ENCODE measurements around the gene SUSD4.

SUSD4 gene

DNA sequence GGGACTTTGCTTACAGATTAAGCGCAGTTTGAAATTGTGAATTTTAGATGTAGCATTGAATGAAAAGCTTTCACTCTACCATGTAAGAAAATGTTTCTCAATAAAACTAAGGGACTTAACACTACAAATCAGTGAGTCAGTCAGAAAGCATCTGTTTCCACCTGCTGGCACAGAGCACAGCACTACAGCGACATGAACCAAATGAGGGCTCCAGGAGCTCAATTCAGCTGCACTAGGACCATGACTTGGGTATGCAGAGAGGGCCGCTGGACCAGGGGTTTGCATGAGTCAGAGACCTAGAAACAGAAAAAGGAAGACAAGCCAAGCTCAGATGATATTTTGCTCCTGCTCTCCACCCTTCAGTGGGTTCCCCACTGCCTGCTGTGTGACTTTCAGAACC lies 5.2 kb downstream of the SUSD4 start:
- DNase-seq = no peak

DNA sequence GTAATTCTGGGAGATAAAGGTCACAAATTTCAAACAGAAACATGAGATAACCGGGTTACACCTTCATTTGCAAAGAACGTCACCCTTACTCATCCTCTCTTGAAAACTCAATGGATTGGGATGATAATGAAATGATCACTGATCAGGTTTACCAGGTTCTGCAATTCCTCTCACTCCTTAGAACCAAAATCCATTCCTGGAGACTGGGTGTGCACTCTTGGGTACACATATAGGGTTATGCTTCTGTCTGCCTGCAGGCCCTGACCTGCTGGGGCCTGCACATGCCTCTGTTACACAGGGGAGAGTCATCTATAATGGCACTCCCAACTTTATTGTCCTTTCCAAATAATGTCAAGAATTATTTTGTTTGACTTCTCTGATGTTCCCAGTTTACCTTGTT lies 8.3 kb downstream of the SUSD4 start:
- DNase-seq = no peak

DNA sequence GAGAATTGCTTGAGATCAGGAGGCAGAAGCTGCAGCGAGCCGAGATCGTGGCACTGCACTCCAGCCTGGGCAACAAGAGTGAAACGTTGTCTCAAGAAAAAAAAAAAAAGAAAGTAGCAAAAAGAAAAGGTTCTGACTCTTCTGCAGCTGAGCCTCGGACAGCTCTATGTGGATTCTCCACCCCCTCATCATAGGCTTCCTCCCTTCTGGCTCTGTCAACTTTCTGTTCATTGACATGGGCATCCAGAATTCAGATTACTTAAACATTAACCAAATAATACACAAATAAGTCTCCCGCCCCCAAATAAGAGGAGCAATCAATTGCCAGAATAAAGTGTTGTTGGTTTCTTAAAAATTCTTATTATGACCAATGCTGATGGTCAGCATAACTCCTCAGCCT lies 10.0 kb downstream of the SUSD4 start:
- no peak for DNase-seq

DNA sequence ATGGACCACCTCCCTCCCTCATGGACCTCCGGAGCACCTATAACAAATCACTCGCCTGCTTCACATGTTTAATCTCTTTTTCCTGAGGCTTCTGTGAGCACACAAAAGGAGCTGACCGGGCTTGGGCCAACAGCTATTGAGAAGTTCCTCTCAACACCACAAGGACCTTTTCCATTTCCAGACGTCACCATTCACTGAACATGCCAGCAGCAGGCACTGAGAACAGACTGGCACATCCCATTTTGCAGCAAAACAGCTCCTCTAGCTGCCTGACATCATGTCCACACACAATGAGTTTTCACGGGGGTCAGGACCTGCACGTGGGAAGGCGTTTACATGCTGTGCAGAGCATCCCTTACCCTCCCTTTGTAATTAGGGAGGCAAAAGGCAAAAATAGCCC lies 11.0 kb downstream of the SUSD4 start:
- no peak for DNase-seq

DNA sequence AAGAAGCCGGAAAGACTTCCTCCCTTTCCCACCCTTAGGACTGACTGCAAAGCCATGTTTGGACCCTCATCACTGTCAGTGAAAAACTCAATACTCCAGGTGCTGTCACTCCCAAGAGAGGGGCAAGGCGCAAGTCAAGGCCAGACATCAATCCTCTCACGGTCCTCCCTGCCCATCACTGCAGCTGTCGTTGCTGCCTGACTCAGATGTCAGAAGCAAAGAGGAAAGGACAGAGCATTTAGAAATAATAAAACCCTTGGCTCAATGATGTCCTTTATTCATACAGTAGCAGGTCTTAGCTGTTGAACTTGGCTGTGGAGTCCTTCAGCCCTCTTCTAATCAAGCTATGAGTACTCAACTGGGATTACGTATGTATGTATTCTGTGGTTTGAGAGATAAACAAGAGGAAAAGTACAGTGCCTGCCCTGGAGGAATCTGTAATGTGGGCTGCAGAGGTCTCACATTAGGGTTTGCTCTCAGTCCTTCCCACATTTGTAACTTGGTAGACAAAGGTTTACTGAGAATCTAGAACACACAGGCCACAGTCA lies 13.5 kb downstream of the SUSD4 start:
- DNase-seq = no peak

DNA sequence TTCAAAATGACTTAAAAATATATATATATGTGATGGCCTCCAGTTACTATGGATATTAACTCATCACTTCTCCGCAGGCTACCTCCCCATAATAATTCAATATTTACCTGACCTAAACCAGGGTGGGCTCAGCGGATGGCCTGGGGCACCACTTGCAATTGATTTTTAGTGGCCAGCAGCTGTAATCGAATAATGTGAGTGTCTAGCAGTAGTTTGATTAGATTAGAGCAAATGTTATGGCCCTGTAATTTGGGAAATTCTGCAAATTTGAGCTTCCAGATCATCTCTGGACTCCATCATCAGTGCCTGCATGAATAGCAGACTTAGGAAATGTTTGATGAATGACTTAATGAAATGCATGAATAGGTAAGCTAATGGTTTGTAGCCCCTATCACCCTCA lies 14.7 kb downstream of the SUSD4 start:
- DNase-seq = no peak

DNA sequence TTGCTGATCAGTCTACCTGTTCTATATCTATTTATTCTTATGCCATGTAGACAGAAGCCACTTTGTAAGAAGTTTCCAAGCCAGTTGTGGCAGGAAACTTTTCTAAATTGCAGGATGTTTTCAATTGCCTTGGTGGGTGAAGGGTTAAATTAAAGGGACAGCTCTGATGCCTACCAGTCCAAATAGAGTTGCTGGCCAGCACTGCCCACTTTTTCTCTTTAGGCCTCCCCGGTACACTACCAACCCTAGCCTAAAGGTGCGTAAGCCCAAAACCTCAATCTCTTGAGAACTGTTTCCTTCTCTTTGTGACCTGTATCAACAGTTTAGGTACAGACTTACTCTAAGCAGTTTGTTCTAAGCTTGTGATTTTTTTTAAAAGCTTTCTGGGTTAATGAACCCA lies 15.5 kb downstream of the SUSD4 start:
- no peak for DNase-seq

DNA sequence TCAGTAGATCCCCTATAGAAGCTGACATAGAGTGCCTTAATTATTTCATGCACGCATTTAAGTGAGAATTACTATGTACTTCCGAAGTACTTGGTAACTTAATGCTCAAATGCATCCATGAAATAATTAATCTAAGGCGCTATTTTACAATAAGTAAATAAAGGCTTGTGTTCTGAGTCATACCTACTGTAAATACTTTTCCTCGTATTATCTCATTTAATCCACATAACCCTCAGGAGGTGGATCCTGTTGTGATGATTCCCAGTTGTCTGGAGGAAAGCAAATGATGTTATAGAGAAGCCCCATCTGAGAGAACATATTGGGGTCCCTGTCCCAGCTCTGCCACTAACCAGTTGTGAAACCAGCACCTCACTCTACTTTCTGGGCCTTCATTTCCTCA lies 16.4 kb downstream of the SUSD4 start:
- DNase-seq = no peak

DNA sequence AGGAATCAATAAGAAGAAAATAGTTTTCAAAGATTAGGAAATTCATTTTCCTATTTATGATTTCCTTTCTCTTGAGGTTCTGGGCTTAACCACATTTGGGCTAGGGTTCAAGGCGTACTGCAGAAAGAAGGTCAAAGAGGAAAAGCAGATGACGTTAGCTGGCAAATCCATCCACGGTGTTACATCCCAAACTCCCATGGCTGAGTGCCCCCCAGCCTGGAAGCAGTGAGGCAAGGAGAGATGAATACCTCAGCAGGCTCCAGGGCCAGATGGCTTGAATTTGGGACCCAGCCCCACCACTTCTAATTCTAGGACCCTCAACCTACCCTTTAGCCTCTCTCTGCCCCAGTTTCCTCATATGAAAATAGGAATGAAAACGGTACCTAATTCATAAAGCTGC lies 17.7 kb downstream of the SUSD4 start:
- DNase-seq = no peak

DNA sequence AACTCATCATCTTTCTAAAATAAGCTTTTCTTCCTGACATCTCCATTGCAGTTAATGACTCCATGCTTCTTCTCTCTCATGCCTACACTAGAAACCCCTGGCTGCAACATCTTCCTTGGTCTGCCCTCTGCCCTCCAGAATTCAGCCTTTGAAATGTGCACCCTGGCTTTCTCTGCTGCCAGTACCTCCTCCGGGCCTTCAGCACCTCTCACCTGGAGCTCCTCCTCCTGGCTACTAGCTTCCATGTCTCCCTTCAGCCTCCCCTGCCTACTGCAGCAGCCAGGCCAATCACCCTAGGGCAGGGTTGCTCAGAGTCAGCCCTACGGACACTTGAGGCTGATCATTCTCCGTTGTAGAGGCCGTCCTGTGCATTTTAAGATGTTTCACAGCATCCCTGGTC lies 18.3 kb downstream of the SUSD4 start:
- no peak for DNase-seq

DNA sequence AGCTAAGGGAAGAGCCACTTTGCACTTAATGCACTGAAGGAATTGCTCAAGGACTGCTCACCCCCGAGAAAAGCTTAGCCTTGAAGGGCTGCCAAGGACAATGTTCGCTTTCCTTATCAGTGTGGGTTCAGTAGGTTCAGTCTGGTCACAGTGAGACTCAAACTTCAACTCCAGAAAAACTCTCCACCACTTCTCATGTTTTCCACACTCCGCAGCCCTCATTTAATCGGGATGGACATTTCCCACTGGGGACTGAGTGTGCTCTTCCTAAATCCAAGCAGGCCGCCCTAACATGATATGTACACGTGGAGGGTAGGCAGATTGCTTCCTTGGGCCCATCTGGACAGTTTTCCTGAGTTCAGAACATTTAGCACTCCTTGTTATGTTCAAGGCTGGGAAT lies 19.5 kb downstream of the SUSD4 start:
- DNase-seq = no peak

DNA sequence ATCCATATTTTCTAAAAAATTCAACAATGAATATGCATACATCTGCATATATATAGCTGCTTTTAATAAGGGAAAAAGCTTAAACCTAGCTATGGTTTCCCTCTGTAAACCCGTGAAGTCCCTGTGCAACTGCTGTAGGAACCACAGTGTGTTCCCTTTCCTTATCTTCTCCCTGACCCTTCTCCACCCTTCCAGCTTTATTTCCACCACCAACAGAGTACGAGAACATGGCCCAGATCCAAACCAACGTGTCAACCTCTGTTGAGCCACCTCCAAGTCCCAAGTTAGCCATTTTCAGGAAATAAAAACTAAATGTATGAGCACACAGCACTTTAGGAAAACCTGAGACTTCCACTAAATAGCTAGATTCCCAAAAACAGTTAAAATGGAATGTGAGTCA lies 20.3 kb downstream of the SUSD4 start:
- no peak for DNase-seq

DNA sequence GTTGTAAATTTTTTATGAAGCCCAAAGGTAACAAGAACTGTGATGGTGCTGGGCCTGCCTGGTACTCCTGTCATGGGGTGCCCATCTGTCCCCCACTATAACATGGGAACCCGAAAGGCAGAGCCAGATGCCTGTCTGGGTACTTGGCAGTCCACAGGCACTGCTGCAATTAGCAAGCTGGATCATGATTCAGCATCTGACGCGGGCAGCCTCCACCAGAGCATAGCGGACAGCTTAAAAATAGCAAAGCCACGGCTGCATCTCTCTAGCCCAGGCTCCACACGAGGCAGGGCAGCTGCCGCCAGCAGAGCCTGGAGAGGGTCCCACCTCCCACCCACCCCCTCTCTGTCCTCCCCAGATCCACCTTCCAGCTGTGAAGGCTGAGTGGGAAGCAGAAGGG lies 22.9 kb downstream of the SUSD4 start:
- no peak for DNase-seq

DNA sequence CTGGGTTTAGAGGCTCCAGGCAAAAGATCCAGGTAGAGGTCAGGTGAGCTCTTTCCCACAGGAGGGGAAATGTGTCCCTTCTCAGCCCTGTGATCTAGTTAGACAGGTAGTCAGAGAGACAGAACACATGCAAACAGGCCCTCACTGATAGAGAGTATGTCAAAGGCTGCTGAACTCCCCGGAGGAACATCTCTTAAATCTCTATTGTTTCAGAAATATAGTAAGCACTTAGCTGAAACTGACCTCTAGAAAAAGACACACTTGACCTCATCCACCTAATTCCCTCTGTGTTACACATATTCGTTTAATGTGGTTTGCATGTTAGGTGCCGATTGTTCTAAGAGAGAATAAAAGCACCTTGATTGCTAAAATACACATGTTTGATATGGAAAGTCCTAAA lies 23.3 kb downstream of the SUSD4 start:
- DNase-seq = no peak

DNA sequence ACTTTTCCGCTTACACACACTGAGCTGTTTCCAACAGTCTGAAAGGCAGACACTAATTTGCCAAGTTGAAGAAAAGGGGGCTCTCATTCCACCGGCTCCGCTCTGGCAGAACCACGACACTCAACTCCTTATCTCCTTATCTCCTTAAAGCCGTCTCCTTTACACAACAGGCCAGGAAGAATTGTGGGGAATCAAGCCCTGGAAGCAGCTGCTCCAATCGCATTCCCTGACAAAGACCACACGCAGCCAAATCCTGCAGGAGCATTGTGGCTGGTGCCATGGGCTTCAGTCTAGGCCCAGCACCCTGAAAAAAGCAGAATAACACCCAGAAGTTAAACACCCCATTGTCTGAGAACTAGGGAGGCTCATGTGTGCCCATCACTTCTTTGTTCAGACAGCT lies 24.1 kb downstream of the SUSD4 start:
- DNase-seq = no peak

DNA sequence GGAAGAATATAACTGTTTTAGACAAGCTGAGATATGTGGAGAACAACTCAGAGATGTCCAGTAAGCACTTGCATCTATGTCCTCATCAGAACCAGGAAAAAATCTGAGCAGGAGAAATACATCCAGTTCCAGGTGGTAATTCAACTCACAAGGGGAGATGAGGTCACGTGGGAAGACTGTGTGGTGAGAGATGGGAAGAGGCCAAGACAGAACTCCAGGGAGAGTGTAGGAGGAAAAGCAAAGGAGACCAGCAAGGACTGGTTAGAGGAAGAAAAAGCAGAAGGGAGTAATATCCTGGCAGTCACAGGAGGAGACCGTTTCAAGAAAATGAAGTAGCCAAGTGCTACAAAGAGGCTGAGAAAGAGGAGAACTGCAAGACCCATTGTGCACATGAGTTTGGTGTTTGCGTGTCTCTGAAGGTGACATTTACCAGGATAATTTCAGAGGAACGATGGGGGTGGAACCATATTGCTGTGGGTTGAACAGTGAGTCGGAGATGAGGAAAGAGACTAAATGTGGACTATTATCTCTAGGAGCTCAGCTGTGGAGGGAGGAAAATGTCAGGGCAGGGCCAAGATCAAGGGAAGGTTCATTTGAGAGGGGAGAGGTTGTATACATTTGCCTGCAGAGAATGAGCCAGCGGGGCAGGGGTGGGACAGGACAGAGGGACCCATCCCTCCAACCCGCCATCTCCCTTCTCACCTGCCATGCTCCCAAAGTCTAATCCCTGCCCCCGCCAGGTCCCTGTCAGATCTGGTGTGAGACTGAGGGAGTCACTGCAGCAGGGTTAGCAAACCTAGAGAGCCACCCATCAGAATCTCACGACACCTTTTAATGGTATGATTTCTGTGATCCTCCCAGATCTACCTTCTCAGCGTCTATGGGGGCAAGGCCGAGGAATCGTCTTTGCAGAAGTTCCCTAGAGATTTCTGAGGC lies 24.9 kb downstream of the SUSD4 start:
- DNase-seq = no peak

DNA sequence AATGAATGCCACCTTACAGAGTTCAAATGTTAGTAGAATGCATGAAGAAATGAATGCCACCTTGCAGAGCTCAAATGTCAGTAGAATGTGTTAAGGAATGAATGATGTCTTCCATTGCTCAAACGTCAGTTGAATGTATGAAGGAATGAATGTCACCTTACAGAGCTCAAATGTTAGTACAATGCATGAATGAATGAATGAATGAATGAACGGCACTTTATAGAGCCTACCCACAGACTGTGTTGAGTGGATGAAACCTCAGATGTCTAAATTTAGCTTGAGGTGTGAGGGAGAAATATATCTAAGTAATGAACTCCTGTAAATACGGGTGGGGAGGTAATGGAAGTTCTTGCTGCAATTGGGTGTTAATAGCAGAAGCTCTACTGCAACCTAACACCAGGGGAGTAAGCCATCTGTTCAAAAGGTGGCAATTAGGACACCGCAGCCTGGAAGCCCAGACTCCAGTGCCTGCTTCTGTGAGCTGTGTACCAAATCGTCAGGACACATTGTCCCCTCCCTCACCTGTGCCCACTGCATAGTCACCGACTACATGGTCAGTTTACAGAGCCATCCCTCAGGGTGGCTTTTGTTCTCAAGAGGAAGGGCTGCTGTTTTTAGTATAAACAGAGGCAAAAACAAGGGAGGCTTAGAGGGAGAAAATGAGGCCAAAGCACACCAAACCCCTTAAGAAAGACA lies 26.7 kb downstream of the SUSD4 start:
- DNase-seq = no peak

DNA sequence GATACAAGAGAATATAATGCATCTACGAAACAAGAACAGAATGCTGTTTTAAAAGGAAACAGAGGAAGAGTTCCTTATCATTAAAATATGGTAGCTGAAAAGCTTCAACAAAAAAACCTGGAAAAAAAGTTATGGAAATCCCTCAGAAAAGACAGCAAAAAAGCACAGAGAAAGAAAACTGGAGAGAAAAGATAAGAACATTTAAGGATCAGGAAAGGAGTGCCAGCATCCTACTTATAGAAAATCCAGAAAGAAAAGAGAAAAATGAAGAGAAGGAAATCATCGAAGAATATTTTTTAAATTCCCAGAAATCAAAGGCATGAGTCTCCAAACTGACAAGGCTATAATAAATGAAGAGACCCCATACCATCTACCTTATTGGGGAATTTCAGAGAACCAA lies 29.8 kb downstream of the SUSD4 start:
- DNase-seq = no peak

DNA sequence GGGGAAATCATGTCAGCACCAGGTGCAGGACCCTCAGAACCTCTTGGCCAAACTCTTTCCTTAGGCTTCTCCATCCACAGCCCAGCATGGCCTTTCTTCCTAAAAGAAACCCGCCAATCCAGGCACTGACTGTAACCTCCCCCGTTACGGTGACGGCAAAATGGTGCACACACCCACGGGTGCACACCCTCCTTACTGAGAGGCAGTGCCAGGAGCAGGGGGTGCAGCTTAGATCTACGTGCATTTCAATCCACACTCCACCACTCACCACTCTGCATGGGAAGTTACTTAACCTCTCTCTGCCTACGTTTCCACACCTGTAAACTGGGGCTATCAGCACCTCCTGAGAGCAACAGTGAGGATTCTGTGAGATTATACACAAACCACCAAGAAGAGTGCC lies 31.0 kb downstream of the SUSD4 start:
- no peak for DNase-seq

DNA sequence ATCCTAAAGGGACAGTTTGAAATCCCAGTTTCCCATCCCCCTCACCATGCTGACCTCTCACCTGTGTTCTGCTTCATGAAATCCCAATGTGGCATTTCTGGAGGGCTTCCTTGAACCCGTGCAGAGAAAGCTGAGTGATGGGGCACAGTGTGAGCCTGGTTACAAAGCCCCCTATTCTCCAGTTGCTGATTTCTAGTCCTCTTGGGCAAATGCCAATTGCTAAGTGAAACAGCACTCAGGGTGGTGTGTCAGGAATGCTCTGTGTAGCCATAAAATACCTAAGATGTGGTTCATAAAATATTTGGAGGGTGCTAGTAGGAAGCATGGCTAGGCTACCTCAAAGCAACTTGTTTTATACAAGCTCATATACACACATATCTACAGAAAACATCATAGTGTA lies 32.0 kb downstream of the SUSD4 start:
- DNase-seq = no peak

DNA sequence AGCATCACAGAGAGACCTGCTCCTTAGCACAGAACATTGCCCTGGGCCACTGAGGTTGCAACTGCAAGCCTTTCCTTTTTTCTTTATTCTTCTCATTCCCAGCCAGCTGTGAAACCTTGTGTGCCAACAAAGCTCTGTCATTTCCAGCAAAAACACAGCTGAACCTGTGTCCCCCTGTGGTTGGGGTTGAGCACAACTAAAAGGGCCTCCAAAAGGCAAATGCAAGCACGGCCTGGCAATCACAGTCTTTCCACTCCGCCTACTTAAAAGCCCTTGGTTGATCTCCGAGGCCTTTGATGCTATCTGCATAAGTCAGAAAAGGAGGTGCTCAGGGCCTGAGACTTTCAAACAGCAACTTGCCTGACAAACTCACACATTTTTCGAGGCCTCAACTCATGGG lies 32.7 kb downstream of the SUSD4 start:
- no peak for DNase-seq

DNA sequence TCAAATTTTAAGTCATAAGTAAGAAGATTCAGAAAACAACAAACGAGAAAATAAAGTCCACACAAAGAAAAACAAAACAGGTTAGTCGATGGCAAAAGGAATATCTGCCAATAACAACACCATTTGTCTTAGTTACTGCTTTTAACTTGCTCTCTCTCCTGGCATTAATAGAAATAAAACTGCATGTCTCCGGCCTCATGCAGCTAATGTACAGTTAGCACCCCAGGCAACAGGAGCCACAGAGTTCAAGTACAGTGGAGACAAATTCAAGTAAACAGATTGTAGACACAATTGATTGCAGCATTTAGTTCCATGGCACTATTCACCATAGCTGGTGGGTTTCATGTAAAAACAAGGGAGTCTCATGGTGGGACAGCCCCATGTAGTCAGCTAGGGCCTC lies 33.5 kb downstream of the SUSD4 start:
- DNase-seq = no peak

DNA sequence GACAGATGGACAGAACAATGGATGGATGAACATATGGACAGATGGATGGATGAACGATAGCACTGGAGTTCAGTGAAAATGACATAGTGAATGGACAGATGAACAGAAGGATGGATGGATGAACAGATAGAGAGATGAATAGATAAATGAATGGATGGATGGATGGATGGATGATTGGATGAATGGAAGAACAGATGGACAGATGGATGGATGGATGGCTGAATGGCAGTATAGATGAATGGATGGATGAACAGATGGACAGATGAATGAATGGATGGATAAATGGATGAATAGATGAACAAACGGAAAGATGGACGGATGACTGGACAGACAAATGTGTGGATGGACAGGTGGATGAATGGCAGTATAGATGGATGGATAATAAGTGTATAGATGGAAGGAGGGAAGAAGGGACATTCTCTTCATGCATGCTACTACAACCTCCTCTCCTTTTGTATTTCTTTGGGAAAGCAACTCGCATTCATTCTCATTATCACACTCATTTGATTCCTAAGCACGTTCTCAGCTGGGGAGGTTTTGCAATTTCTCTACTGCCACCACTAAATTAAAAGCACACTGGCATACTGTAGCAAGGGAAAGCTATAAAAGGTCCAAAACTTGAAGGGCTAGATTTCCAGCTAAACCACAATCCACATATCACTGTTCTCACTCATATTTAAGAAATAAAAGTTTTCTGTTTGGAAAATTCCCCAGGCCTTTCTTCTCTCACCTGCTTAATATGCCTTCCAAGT lies 34.1 kb downstream of the SUSD4 start:
- DNase-seq = no peak

DNA sequence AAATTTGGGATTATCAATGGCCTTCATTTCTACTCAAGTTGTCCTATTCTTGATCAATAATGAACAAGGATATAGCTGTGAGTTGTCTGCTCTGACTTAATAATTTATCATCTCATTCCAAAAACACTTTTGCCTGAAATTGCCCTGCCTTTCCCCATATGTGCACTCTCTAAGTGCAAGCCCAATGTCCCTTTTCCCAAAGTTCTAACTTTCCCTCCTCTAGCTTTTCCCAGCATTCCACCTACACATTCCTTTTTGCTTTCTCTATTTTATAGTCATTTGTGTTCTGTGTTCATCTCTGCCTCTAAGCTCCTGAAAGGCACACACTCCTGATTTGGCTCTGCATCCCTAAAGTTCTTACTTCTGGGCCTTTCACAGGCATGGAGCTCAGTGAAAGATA lies 34.7 kb downstream of the SUSD4 start:
- DNase-seq = no peak

Measured in stimulated activated CD4-positive, alpha-beta T cell treated with anti-CD3 and anti-CD28 coated beads, Interleukin-12 subunit alpha, Interleukin-12 subunit beta, amount 100 ng/mL, for 4 hours (primary cell).